Keratinocyte (primary cell): ENCODE data around the gene SLC35D2. TPM values are rescaled to one million over a fixed set of nuclear protein-coding genes. Genes with fewer than 3 reads are reported as not detected.

Experiments used
- DNase-seq: peaks from one replicate; pipeline ENCODE4 v3.0.0-alpha.2; 2011; ENCODE audit warnings: low read depth, missing footprints, low spot score
- FAIRE-seq: peaks from 2 replicates; lab custom pipeline; 2011; peaks lifted over from hg19 to GRCh38; lab: Jason Lieb, UNC
- H2AFZ ChIP-seq: 2 replicates; pipeline ENCODE4 v1.6.0; 2012; ENCODE audit warnings: low read length, control low read depth, inconsistent platforms; ENCODE audit not compliant: control insufficient read depth
- H3K27ac ChIP-seq: 2 replicates; pipeline ENCODE4 v1.5.1; 2011; ENCODE audit warnings: low read length; ENCODE audit not compliant: control insufficient read depth, insufficient read depth
- H3K27me3 ChIP-seq: 3 replicates; pipeline ENCODE4 v1.6.0; 2011; ENCODE audit warnings: low read length; ENCODE audit not compliant: control insufficient read depth, insufficient read depth; ENCODE audit errors: extremely low read depth
- H3K36me3 ChIP-seq, 2 experiments: 2 replicates in 1 of 2; 3 replicates in 1 of 2; pipeline ENCODE4 v1.5.1; 2011; ENCODE audit warnings: low read length in 2 of 2, mild to moderate bottlenecking in 1 of 2; ENCODE audit not compliant: control insufficient read depth in 2 of 2, insufficient read depth in 2 of 2; ENCODE audit errors: extremely low read depth in 1 of 2
- H3K4me1 ChIP-seq: 3 replicates; pipeline ENCODE4 v1.5.1; 2011; ENCODE audit warnings: low read length; ENCODE audit not compliant: control insufficient read depth, insufficient read depth; ENCODE audit errors: extremely low read depth
- H3K4me2 ChIP-seq: 3 replicates; pipeline ENCODE4 v1.6.0; 2011; ENCODE audit warnings: low read depth, low read length; ENCODE audit not compliant: control insufficient read depth, insufficient read depth; ENCODE audit errors: extremely low read depth
- H3K4me3 ChIP-seq, 3 experiments: fragments of 200-600 bp in 1 of 3; sonication (generic) in 1 of 3; 2 replicates in 2 of 3; 3 replicates in 1 of 3; pipeline ENCODE4 v1.5.1; 2011 to 2016; ENCODE audit warnings: low read length in 3 of 3, mild to moderate bottlenecking in 3 of 3, control low read depth in 2 of 3, inconsistent platforms in 1 of 3, low read depth in 1 of 3, mixed read lengths in 1 of 3, mixed run types in 1 of 3, moderate library complexity in 1 of 3; ENCODE audit not compliant: control insufficient read depth in 2 of 3, insufficient read depth in 2 of 3; ENCODE audit errors: extremely low read depth in 1 of 3
- H3K79me2 ChIP-seq: 2 replicates; pipeline ENCODE4 v1.6.0; 2012; ENCODE audit warnings: low read length; ENCODE audit not compliant: control insufficient read depth, insufficient read depth
- H3K9ac ChIP-seq: 3 replicates; pipeline ENCODE4 v1.6.0; 2011; ENCODE audit warnings: low read length; ENCODE audit not compliant: control insufficient read depth, insufficient read depth; ENCODE audit errors: extremely low read depth
- H3K9me1 ChIP-seq: 3 replicates; pipeline ENCODE4 v1.6.0; 2011; ENCODE audit warnings: low read length; ENCODE audit not compliant: control insufficient read depth, insufficient read depth; ENCODE audit errors: extremely low read depth
- H3K9me3 ChIP-seq: 2 replicates; pipeline ENCODE4 v1.5.1; 2012; ENCODE audit warnings: low read depth, low read length; ENCODE audit not compliant: control insufficient read depth
- H4K20me1 ChIP-seq: 3 replicates; pipeline ENCODE4 v1.6.0; 2011; ENCODE audit warnings: low read length; ENCODE audit not compliant: control insufficient read depth, insufficient read depth; ENCODE audit errors: extremely low read depth
- EZH2 ChIP-seq: IDR thresholded peaks from one replicate; pipeline ENCODE4 v1.6.1; 2012; ENCODE audit warnings: inconsistent platforms, mild to moderate bottlenecking, low read length, moderate library complexity
- dilution Hi-C: fragments of 300-500 bp; cut with MboI; formaldehyde crosslinking; loops from one replicate; pipeline ENCODE4 v1.7.0; 2020; ENCODE audit warnings: low sequenced_read_pairs; ENCODE audit not compliant: extremely low pct_ligation_motif_present
- polyA plus RNA-seq, 5 experiments: library from polyadenylated mRNA; depleted of rRNA in 3 of 5; stranded (reverse) in 3 of 5; stranded (forward) in 1 of 5; unstranded in 1 of 5; fragments of >200 nt; gene quantifications; 1 replicate in 1 of 5; 2 replicates in 3 of 5; 3 replicates in 1 of 5; pipeline versions ENCODE4 v1.2.1 to v1.2.3, GENCODE V29; 2011 to 2012; ENCODE audit warnings: missing spikeins in 2 of 5, low read depth in 1 of 5, low replicate concordance in 1 of 5
- TF ChIP-seq, protein P1 (sequence below), 3 experiments: IDR thresholded peaks in 1 of 3; conservative IDR thresholded peaks in 1 of 3; optimal IDR thresholded peaks in 1 of 3; 2 replicates in 2 of 3; 3 replicates in 1 of 3; pipeline versions ENCODE3 to v1.5.1; 2011; ENCODE audit warnings: low read length in 3 of 3, mild to moderate bottlenecking in 3 of 3, moderate library complexity in 2 of 3, control low read depth in 1 of 3, inconsistent platforms in 1 of 3; ENCODE audit not compliant: insufficient read depth in 2 of 3; ENCODE audit errors: extremely low read depth in 1 of 3

SLC35D2 gene
- polyA plus RNA-seq, 1 donor (not counting 4 experiments of a cell fraction or from before 2014, with no cell fraction given): 20.4 TPM

DNA sequence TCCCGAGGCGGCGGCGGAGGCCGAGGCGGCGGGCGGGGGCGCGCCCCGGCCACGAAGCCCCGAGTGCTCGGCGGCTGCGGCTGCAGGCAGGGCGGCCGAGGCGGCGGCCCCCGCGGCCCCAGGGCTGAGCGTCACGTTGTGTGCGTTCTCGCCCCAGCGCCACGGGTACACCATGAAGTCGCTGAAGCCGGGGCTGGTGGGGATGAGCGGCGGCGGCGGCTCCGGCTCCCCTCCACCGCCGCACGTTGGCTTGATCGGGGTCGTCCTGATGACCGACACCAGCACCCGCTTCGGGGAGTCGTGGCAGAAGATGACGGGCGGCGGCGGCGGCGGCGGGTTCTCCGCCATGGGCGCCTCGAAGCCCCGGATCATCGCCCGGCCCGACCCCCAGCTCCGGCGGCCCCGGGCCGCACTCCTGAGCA is 34.2 kb upstream of the SLC35D2 start:
- TF ChIP-seq, protein P1, sequence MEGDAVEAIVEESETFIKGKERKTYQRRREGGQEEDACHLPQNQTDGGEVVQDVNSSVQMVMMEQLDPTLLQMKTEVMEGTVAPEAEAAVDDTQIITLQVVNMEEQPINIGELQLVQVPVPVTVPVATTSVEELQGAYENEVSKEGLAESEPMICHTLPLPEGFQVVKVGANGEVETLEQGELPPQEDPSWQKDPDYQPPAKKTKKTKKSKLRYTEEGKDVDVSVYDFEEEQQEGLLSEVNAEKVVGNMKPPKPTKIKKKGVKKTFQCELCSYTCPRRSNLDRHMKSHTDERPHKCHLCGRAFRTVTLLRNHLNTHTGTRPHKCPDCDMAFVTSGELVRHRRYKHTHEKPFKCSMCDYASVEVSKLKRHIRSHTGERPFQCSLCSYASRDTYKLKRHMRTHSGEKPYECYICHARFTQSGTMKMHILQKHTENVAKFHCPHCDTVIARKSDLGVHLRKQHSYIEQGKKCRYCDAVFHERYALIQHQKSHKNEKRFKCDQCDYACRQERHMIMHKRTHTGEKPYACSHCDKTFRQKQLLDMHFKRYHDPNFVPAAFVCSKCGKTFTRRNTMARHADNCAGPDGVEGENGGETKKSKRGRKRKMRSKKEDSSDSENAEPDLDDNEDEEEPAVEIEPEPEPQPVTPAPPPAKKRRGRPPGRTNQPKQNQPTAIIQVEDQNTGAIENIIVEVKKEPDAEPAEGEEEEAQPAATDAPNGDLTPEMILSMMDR (optimal IDR thresholded peaks at IDR 0.05 in 1 of 3, IDR thresholded peaks at IDR 0.05 in 1 of 3, conservative IDR thresholded peaks at IDR 0.05 in 1 of 3; ENCODE audit: extremely low read depth in 1 of 3, insufficient read depth in 2 of 3, low read length in 3 of 3): no peak
- no peak for TF ChIP-seq EZH2
- H3K36me3 ChIP-seq: no peaks in the 10 kb centered on the region

DNA sequence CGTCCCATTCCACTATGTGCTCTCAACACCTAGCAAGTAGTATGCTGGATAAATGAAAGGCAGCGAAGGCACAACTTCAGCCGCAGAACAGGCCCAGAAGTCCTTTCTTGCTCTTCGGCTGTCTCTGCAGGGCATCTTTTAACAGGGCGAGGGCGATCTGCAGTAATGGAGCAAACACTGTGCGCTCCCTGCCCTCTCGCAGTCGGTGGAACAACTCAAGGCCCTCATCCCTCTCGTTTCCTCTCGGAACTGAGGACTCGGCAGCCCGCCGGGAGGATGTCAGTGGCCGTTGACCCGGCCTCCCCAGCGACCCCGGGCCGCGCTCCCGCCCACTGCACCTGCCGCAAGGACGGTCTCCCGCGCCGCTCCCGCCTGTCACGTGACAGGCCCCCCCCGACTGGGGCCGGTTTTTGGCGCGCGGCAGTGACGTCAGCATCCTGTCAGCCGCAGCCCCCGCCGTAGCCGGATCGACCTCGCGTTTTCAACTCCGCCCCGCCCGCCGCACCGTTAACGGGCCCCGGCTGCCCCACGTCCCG is 33.6 kb upstream of the SLC35D2 start:
- H3K9ac ChIP-seq: peak overlapping the region; percentile 75
- H3K36me3 ChIP-seq: no peaks in the 10 kb centered on the region
- H3K79me2 ChIP-seq: peaks cover 37% of the 10 kb centered on the region
- FAIRE-seq (no peak), DNase-seq (no peak)
- H3K27ac ChIP-seq: peak overlapping the region; percentile 12
- H2AFZ ChIP-seq: peak overlapping the region; percentile 78
- H3K4me2 ChIP-seq: peak overlapping the region; percentile 84
- TF ChIP-seq, protein P1 (optimal IDR thresholded peaks at IDR 0.05 in 1 of 3, IDR thresholded peaks at IDR 0.05 in 1 of 3, conservative IDR thresholded peaks at IDR 0.05 in 1 of 3; ENCODE audit: extremely low read depth in 1 of 3, insufficient read depth in 2 of 3, low read length in 3 of 3): peak in 1 of 3 experiments; percentile 5
- no peak for TF ChIP-seq EZH2
- no peaks in the 10 kb centered on the region for H3K9me3 ChIP-seq
- no peaks in the 10 kb centered on the region for H4K20me1 ChIP-seq
- dilution Hi-C loops: no loop called here
- H3K27me3 ChIP-seq: no peaks in the 10 kb centered on the region
- H3K4me1 ChIP-seq: peaks cover 27% of the 10 kb centered on the region
- no peaks in the 10 kb centered on the region for H3K9me1 ChIP-seq
- H3K4me3 ChIP-seq: peak overlapping the region; percentile 78 to 90 (median 81)

More for the DNA sequence above, 34.2 kb upstream of the SLC35D2 start:
- no peaks in the 10 kb centered on the region for H3K9me1 ChIP-seq
- H3K4me1 ChIP-seq: peaks cover 27% of the 10 kb centered on the region
- H3K79me2 ChIP-seq: peaks cover 34% of the 10 kb centered on the region
- no peaks in the 10 kb centered on the region for H3K9me3 ChIP-seq
- no peaks in the 10 kb centered on the region for H4K20me1 ChIP-seq
- peak overlapping the region; percentile 70 for H2AFZ ChIP-seq
- peak overlapping the region; percentile 78 to 90 (median 85) for H3K4me3 ChIP-seq
- peak overlapping the region; percentile 84 for H3K4me2 ChIP-seq
- dilution Hi-C loops: no loop called here
- no peak for DNase-seq
- no peak for FAIRE-seq
- peak overlapping the region; percentile 89 for H3K9ac ChIP-seq
- no peaks in the 10 kb centered on the region for H3K27me3 ChIP-seq
- peak overlapping the region; percentile 82 for H3K27ac ChIP-seq
